ENCODE measurements around the gene TEX54. TPM values are rescaled to one million over a fixed set of nuclear protein-coding genes. Genes with fewer than 3 reads are reported as not detected.
A peak's percentile ranks its signal among the peaks of the same experiment; 100 is the strongest.

Gene TEX54
- total and polyA plus RNA-seq, 2 of the 13 experiments (the other 11 are each of a cell fraction or from before 2014, with no cell fraction given), result not detected

DNA sequence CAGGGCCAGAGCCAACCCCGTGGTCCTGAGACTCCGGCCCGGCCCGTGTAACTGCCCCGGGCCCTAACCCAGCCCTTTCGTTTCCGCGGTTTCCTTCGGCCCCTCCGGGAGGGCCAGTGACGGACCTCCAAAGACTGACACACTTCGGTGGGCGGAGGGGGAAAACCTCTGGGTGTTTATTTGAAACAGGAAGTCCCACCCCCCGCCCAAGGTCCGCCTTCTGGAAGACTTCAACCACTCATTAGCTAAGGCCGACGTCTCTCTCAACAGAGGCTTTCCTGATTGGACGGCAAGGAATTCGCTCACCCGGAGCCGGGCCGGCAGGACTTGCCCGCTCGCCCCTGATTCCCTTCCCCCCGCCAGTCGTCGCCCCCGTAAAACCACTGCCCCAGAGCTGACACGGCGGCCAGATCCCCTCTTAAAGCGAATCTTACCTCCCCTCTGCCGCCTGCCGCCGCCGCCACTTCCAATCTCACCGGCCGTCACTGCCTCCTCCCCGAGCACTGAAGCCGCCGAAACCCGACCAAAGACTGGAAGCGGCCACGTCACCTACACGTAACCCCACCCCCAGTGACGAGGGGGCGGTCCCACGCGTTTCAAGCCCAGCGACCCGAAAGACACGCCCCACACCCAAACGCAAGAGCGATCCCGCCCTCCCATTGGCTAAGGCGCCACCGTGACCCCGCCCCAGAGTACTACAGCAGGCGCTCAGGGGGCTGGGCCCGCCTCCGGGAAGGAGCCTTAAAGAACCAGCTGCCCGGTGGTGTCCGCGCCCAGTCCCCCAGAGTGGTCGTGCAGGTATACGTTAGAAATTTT lies 913 bp downstream of the TEX54 start, which contains the start of gene STX5 (continued):
- TF ChIP-seq DNMT1 (CRISPR knock-in tag; IDR thresholded peaks at IDR 0.05) (no peak), ZGPAT (CRISPR knock-in tag; IDR thresholded peaks at IDR 0.05) (peak; percentile 26; the same call in 1 of the 2 replicates), SMAD3 (CRISPR knock-in tag; IDR thresholded peaks at IDR 0.05) (no peak), SOX5 (CRISPR knock-in tag; IDR thresholded peaks at IDR 0.05; ENCODE audit: borderline replicate concordance) (no peak), BHLHE40 (IDR thresholded peaks at IDR 0.05; ENCODE audit: low read length) (no peak), KAT8 (CRISPR knock-in tag; IDR thresholded peaks at IDR 0.05) (peak; percentile 81), NR2F1 (CRISPR knock-in tag; IDR thresholded peaks at IDR 0.05) (no peak), DMAP1 (CRISPR knock-in tag; IDR thresholded peaks at IDR 0.05) (peak; percentile 75; the same call in 1 of the 2 replicates), NFYB (CRISPR knock-in tag; IDR thresholded peaks at IDR 0.05) (peak; percentile 87), ESRRA (CRISPR knock-in tag; IDR thresholded peaks at IDR 0.05; ENCODE audit: low read depth) (no peak), TEAD2 (CRISPR knock-in tag; IDR thresholded peaks at IDR 0.05) (no peak), REL (CRISPR knock-in tag; conservative IDR thresholded peaks at IDR 0.05) (no peak), GABPB1 (CRISPR knock-in tag; IDR thresholded peaks at IDR 0.05) (peak; percentile 94), EHMT2 (IDR thresholded peaks at IDR 0.05; ENCODE audit: borderline replicate concordance, low read depth, low read length) (no peak), NPAS2 (CRISPR knock-in tag; IDR thresholded peaks at IDR 0.05; ENCODE audit: borderline replicate concordance) (no peak), IKZF4 (CRISPR knock-in tag; IDR thresholded peaks at IDR 0.05; ENCODE audit: borderline replicate concordance, low read depth, not compliant biosample characterization) (no peak), HDAC1 (CRISPR knock-in tag; IDR thresholded peaks at IDR 0.05) (no peak; the same call in 1 of the 2 replicates), KDM2A (CRISPR knock-in tag; IDR thresholded peaks at IDR 0.05; ENCODE audit: borderline replicate concordance, low read depth) (peak; percentile 65), IRF9 (CRISPR knock-in tag; IDR thresholded peaks at IDR 0.05; ENCODE audit: borderline replicate concordance) (no peak), KLF13 (CRISPR knock-in tag; IDR thresholded peaks at IDR 0.05) (no peak), ZNF232 (CRISPR knock-in tag; IDR thresholded peaks at IDR 0.05; ENCODE audit: borderline replicate concordance) (no peak)
- TF ChIP-seq, protein P1, sequence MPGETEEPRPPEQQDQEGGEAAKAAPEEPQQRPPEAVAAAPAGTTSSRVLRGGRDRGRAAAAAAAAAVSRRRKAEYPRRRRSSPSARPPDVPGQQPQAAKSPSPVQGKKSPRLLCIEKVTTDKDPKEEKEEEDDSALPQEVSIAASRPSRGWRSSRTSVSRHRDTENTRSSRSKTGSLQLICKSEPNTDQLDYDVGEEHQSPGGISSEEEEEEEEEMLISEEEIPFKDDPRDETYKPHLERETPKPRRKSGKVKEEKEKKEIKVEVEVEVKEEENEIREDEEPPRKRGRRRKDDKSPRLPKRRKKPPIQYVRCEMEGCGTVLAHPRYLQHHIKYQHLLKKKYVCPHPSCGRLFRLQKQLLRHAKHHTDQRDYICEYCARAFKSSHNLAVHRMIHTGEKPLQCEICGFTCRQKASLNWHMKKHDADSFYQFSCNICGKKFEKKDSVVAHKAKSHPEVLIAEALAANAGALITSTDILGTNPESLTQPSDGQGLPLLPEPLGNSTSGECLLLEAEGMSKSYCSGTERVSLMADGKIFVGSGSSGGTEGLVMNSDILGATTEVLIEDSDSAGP (CRISPR knock-in tag; IDR thresholded peaks at IDR 0.05; ENCODE audit: borderline replicate concordance), result peak; percentile 99
- TF ChIP-seq, protein P2, sequence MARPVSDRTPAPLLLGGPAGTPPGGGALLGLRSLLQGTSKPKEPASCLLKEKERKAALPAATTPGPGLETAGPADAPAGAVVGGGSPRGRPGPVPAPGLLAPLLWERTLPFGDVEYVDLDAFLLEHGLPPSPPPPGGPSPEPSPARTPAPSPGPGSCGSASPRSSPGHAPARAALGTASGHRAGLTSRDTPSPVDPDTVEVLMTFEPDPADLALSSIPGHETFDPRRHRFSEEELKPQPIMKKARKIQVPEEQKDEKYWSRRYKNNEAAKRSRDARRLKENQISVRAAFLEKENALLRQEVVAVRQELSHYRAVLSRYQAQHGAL (CRISPR knock-in tag; IDR thresholded peaks at IDR 0.05; ENCODE audit: not compliant biosample characterization), result no peak
